Measurements from ENCODE around the gene FBXL14. TPM values are rescaled to one million over a fixed set of nuclear protein-coding genes. Genes with fewer than 3 reads are reported as not detected.
A peak's percentile ranks its signal among the peaks of the same experiment; 100 is the strongest.

Gene FBXL14
- polyA plus RNA-seq, 2 of the 4 experiments (the other 2 are of a cell fraction), result 6.7 to 7.1 TPM

DNA sequence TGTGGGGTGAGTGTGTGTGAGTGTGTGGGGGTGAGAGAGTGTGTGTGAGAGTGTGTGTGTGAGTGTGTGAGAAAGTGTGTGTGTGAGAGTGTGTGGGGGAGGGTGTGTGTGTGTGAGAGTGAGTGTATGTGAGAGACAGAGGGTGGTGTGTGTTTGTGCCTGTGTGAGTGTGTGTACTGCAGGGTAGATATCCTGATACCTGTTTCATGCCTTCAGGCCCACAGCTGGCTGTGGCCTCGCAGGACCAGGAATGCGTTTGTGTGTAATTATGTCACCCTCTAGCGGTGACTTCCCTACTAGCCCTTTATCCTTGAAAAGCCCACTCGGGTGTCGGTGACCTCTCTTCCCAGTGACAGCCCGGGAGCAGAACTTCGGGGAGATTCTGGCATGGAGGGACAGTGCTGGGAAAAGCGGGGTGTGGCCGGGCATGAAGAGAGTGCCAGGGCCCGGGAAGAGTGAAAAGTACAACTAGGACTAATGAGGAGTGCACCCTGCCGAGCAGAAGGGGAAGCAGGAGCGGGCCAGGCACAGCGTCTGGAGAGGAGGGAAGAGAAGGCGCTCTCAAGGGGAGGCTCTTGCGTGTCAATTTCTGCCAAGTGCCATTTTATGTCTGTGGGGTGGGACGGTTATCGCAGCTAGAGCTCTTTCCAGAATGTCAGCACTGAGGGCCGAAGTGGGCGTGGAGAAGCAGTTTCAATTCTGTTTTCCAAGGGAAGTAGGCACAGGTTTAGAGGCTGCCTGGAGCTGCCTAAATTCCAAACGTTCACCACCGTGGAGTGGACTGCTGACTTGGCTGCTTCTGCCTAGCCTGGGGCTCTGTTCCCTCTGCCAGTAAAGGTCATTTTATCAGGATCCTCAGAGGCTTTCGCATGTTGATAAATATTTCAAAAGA, 11.0 kb upstream of the FBXL14 start:
- Histone ChIP-seq H3K9me3 (no peaks in the 10 kb centered on the region), H3K27ac (peak overlapping the region; percentile 63 to 83), H3K4me2 (peak overlapping the region; percentile 97), H3K4me3 (peak overlapping the region; percentile 48), H3K4me1 (peaks cover 24% of the 10 kb centered on the region)
- ATAC-seq, result peak; percentile 91 to 92
- peak; percentile 86 to 88 for DNase-seq (ENCODE audit: low read depth in 1 of 2, low spot score in 1 of 2)
- TF ChIP-seq, protein P1, sequence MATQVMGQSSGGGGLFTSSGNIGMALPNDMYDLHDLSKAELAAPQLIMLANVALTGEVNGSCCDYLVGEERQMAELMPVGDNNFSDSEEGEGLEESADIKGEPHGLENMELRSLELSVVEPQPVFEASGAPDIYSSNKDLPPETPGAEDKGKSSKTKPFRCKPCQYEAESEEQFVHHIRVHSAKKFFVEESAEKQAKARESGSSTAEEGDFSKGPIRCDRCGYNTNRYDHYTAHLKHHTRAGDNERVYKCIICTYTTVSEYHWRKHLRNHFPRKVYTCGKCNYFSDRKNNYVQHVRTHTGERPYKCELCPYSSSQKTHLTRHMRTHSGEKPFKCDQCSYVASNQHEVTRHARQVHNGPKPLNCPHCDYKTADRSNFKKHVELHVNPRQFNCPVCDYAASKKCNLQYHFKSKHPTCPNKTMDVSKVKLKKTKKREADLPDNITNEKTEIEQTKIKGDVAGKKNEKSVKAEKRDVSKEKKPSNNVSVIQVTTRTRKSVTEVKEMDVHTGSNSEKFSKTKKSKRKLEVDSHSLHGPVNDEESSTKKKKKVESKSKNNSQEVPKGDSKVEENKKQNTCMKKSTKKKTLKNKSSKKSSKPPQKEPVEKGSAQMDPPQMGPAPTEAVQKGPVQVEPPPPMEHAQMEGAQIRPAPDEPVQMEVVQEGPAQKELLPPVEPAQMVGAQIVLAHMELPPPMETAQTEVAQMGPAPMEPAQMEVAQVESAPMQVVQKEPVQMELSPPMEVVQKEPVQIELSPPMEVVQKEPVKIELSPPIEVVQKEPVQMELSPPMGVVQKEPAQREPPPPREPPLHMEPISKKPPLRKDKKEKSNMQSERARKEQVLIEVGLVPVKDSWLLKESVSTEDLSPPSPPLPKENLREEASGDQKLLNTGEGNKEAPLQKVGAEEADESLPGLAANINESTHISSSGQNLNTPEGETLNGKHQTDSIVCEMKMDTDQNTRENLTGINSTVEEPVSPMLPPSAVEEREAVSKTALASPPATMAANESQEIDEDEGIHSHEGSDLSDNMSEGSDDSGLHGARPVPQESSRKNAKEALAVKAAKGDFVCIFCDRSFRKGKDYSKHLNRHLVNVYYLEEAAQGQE (IDR thresholded peaks at IDR 0.05), result no peak
- TF ChIP-seq, protein P2, sequence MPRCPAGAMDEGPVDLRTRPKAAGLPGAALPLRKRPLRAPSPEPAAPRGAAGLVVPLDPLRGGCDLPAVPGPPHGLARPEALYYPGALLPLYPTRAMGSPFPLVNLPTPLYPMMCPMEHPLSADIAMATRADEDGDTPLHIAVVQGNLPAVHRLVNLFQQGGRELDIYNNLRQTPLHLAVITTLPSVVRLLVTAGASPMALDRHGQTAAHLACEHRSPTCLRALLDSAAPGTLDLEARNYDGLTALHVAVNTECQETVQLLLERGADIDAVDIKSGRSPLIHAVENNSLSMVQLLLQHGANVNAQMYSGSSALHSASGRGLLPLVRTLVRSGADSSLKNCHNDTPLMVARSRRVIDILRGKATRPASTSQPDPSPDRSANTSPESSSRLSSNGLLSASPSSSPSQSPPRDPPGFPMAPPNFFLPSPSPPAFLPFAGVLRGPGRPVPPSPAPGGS (IDR thresholded peaks at IDR 0.05), result no peak
- TF ChIP-seq, protein P3, sequence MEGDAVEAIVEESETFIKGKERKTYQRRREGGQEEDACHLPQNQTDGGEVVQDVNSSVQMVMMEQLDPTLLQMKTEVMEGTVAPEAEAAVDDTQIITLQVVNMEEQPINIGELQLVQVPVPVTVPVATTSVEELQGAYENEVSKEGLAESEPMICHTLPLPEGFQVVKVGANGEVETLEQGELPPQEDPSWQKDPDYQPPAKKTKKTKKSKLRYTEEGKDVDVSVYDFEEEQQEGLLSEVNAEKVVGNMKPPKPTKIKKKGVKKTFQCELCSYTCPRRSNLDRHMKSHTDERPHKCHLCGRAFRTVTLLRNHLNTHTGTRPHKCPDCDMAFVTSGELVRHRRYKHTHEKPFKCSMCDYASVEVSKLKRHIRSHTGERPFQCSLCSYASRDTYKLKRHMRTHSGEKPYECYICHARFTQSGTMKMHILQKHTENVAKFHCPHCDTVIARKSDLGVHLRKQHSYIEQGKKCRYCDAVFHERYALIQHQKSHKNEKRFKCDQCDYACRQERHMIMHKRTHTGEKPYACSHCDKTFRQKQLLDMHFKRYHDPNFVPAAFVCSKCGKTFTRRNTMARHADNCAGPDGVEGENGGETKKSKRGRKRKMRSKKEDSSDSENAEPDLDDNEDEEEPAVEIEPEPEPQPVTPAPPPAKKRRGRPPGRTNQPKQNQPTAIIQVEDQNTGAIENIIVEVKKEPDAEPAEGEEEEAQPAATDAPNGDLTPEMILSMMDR (IDR thresholded peaks at IDR 0.05), result peak; percentile 81
- TF ChIP-seq RNF2 (IDR thresholded peaks at IDR 0.05; ENCODE audit: borderline replicate concordance, low read depth) (no peak), JUN (IDR thresholded peaks at IDR 0.05) (0 out of 5 replicates have a peak, but pooled peaks of 1 of the 2 experiments have one; percentile 39), SMC3 (IDR thresholded peaks at IDR 0.05) (peak; percentile 44; the same call in 2 of the 3 replicates), MAFK (IDR thresholded peaks at IDR 0.05; ENCODE audit: partially characterized antibody) (peak; percentile 83), RFX5 (IDR thresholded peaks at IDR 0.05) (no peak), RAD21 (conservative IDR thresholded peaks at IDR 0.05 in 1 of 2, IDR thresholded peaks at IDR 0.05 in 1 of 2) (peak; percentile 81 to 89), RCOR1 (IDR thresholded peaks at IDR 0.05; ENCODE audit: low read depth, low read length) (0 out of 2 replicates have a peak, but pooled peaks have one; percentile 6)
- TF ChIP-seq, protein P4, sequence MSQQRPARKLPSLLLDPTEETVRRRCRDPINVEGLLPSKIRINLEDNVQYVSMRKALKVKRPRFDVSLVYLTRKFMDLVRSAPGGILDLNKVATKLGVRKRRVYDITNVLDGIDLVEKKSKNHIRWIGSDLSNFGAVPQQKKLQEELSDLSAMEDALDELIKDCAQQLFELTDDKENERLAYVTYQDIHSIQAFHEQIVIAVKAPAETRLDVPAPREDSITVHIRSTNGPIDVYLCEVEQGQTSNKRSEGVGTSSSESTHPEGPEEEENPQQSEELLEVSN (IDR thresholded peaks at IDR 0.05; ENCODE audit: borderline replicate concordance, low read depth), result peak; percentile 18; the same call in 1 of the 2 replicates
- TF ChIP-seq, protein P5, sequence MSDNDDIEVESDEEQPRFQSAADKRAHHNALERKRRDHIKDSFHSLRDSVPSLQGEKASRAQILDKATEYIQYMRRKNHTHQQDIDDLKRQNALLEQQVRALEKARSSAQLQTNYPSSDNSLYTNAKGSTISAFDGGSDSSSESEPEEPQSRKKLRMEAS (IDR thresholded peaks at IDR 0.05), result peak; percentile 43; the same call in 1 of the 2 replicates
- ChIA-PET POLR2A (interaction anchor here (2.0 kb wide), 1 partner anchor 25 kb away, joined by 6 read pairs; no protein-coding TSS in a partner anchor), CTCF (interaction anchor here (0.6 to 2.8 kb wide), 27 partner anchors 10 to 1035 kb away, joined by 3 to 22 read pairs (median 4); partner anchors contain the start of genes RAD52 and WNT5B)
- under 1% methylated on average over 22 of the region's 22 CpGs for WGBS (ENCODE audit: missing lambda C conversion rate)
- peak; percentile 54 for FAIRE-seq

DNA sequence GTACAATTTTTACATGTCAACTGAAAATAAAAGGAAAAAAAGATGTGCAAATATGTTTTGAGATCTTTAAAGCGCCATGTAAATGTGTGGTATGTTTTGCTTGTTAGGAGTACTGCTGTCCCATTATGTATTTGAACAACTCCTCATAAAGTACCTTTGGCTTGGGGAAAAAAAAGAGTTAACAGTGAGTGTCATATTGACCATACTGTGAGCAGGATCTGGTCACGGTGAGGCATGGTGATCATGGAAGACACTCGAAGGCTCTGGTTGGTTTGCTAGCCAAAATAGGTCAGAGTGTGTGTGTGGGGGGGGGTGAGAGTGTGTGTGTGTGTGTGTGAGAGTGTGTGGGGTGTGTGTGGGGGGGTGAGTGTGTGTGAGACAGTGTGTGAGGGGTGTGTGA, 10.1 kb upstream of the FBXL14 start:
- Histone ChIP-seq H3K27ac (no peak overlapping the region), H3K4me2 (no peak overlapping the region), H3K4me3 (no peak overlapping the region), H3K9me3 (no peaks in the 10 kb centered on the region), H3K4me1 (peaks cover 24% of the 10 kb centered on the region)
- WGBS (ENCODE audit: missing lambda C conversion rate), result 62% methylated on average over 3 of the region's 3 CpGs
- no peak for ATAC-seq
- DNase-seq (ENCODE audit: low read depth in 1 of 2, low spot score in 1 of 2), result no peak
- ChIA-PET CTCF (interaction anchor here (0.6 to 3.3 kb wide), 18 partner anchors 11 to 828 kb away, joined by 3 to 23 read pairs (median 4); no protein-coding TSS in a partner anchor), POLR2A (no interaction called here)
- FAIRE-seq, result no peak
- no peak for TF ChIP-seq ZNF302 (CRISPR knock-in tag; IDR thresholded peaks at IDR 0.05)
- no peak for TF ChIP-seq HOXA7 (CRISPR knock-in tag; IDR thresholded peaks at IDR 0.05)
- no peak for TF ChIP-seq FOXS1 (CRISPR knock-in tag; IDR thresholded peaks at IDR 0.05)
- TF ChIP-seq, protein P2 (IDR thresholded peaks at IDR 0.05), result no peak
- TF ChIP-seq GATA3 (IDR thresholded peaks at IDR 0.05; ENCODE audit: borderline replicate concordance), result no peak
- TF ChIP-seq, protein P6, sequence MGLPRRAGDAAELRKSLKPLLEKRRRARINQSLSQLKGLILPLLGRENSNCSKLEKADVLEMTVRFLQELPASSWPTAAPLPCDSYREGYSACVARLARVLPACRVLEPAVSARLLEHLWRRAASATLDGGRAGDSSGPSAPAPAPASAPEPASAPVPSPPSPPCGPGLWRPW (IDR thresholded peaks at IDR 0.05), result no peak
- TF ChIP-seq JUN (IDR thresholded peaks at IDR 0.05), result no peak
- no peak for TF ChIP-seq JUNB (IDR thresholded peaks at IDR 0.05)
- no peak for TF ChIP-seq KDM1A (IDR thresholded peaks at IDR 0.05; ENCODE audit: low read depth)
- no peak for TF ChIP-seq HOXB13 (CRISPR knock-in tag; IDR thresholded peaks at IDR 0.05; ENCODE audit: low read depth)
- TF ChIP-seq PHF8 (IDR thresholded peaks at IDR 0.05; ENCODE audit: borderline replicate concordance, low read depth), result no peak
- TF ChIP-seq, protein P7, sequence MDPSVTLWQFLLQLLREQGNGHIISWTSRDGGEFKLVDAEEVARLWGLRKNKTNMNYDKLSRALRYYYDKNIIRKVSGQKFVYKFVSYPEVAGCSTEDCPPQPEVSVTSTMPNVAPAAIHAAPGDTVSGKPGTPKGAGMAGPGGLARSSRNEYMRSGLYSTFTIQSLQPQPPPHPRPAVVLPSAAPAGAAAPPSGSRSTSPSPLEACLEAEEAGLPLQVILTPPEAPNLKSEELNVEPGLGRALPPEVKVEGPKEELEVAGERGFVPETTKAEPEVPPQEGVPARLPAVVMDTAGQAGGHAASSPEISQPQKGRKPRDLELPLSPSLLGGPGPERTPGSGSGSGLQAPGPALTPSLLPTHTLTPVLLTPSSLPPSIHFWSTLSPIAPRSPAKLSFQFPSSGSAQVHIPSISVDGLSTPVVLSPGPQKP (IDR thresholded peaks at IDR 0.05; ENCODE audit: low read depth, low read length), result no peak
